T-helper 2 cell treated with Interferon-gamma antibody and Interleukin-4, amounts not matched to agents 100 ng/mL and 5 ng/mL, for 36 hours (primary cell): ENCODE measurements around the gene EMD. TPM values are rescaled to one million over a fixed set of nuclear protein-coding genes. Genes with fewer than 3 reads are reported as not detected.
"Not testable (repeated sequence)": the region's sequence is repeated elsewhere in the genome, so short reads cannot be mapped to it uniquely, and the experiment has no call there.

Experiments
- intact Hi-C: fragments of 100-400 bp; cut with micrococcal nuclease; formaldehyde crosslinking; loops from one replicate; pipeline ENCODE4 v1.15.1; 2023
- total RNA-seq: library from RNA; stranded (reverse); gene quantifications from 2 replicates; pipeline ENCODE4 v1.2.3, GENCODE V29; 2022

The EMD gene
- 56.4 and 61.3 TPM in 2 replicates for total RNA-seq

GRCh38 chrX:154378799-154379568, at the start of gene EMD:
TSS of gene EMD (plus strand) at chrX:154379295. CDS start at chrX:154379485, 190 bp downstream.
- intact Hi-C loops = loop anchor here (1.0 kb wide), 1 partner anchor 10 kb away; no protein-coding TSS in a partner anchor

DNA sequence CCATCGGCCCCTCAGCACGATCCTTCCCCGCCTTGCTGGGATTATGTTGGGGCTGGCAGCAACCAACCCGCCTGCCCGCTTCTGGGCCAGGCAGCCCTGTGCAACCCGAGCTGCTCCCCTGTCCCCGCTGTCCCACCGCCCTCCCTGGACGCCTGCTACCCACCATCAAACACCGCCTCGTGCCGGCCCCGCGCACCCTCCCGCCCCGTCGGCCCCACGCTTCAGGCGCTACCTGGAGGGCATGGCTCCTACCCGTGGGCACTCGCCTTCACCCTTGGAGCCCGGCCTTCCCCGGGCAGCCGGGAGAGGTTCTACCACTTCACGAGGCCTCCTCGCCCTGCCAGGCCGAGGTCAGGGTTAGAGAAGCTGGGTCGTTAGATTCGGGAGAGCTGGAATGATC, 46.5 kb upstream of the EMD start:
- intact Hi-C loops = no loop called here

GRCh38 chrX:154333116-154333515, 46.0 kb upstream of the EMD start:
- intact Hi-C loops = no loop called here

GRCh38 chrX:154333837-154334271, 45.2 kb upstream of the EMD start:
- intact Hi-C loops = no loop called here

DNA sequence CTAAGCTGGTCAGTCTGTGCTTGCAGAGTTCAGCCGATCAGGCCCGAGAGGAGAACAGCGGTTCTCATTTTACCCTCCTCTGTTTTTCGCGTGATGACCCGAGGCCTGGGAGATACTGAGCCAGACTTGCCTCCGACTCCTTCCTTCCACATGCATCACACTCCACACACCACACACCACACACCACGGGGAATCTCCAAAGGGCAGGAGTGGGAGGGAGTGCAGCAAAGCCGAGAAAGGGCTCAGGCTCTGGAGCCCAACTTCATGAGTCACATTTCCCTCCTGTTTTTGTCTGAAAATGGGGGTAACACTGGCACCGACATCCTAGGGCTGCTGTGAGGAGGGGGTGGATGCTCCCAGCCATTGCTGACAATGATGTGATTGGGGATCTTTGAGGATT, 44.6 kb upstream of the EMD start:
- intact Hi-C loops = no loop called here

DNA sequence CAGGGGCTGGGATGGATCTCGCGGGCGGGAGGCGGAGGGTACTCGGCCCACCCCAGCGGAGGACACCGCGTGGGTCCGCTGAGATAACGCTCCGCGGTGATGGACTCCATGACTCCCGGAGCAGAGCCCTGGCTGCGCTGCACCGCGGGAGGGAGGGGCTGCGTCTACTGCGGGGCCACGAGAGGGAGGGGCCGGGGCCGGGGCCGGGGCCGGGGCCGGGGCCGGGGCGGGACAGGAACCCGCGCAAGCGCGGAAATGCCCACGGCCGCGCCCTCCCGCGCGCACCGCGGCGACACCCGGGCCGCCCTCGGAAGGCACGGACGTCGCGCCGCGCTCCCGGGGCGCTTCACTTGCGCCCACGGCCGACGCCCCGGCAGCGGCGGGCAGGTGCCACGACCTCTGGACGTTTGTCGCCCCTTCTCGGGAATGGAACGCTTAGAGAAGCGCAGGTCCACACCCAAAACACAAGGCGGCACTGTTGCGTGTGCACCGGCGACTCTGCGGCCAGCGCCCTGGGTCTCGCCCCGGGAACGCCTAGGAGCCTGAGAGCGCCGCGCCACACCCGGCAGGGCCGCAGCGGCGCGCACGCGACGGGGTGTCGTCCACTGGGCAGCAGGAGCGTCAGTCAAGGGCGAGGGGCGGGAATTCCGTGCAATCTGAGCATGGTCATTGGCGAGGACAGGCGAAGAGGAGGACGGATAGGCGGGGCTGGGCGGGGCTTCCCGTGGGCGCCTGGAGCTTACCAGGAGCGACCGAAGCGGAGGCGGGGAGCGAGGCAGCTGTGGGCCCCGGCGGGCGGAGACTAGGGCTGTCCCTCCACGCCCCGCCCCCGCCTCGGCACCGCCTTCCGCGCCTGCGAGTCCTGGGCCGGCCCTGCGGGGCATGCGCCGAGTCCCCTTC, 37.4 kb upstream of the EMD start:
- intact Hi-C loops = not testable (repeated sequence)

GRCh38 chrX:154343063-154343462, 36.0 kb upstream of the EMD start:
- intact Hi-C loops = not testable (repeated sequence)

GRCh38 chrX:154343620-154344019, 35.5 kb upstream of the EMD start:
- intact Hi-C loops = not testable (repeated sequence)

- intact Hi-C loops = no loop called here
Observed at GRCh38 chrX:154348114-154348531, 31.0 kb upstream of the EMD start.

DNA sequence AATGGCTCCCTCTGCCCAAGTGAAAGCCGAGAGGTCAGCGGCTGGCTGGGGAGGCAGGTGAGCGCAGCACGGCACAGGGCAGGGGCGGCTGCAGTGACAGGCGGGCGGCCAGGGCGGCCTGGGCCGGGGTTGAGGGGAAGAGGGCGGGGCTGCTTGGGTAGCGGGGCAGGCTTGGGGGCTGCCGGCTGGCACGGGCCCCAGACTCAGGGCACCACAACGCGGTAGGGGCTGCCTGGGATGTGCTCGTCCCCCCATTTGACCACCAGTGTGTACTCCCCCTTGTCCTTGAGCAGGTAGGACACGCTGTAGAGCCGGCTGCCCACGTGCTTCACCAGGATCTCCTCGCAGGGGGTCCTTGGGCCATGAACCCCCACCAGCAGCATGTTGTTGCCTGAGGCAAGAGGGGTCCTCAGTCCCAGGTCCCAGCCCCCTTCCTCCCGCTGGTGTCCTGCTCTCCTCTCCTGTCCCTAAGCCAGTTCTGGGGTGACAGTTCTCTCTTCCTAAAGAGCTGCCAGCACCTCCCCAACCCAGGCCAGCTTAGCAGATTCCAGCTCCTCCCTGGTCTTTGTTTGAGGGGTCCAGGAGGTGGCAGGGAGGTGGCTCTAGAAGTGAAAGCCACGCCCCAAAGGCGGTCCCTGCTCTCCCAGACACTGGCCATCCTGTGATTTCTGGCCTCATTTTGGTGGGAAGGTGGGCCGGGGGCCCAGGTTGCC, 30.3 kb upstream of the EMD start:
- intact Hi-C loops = no loop called here

DNA sequence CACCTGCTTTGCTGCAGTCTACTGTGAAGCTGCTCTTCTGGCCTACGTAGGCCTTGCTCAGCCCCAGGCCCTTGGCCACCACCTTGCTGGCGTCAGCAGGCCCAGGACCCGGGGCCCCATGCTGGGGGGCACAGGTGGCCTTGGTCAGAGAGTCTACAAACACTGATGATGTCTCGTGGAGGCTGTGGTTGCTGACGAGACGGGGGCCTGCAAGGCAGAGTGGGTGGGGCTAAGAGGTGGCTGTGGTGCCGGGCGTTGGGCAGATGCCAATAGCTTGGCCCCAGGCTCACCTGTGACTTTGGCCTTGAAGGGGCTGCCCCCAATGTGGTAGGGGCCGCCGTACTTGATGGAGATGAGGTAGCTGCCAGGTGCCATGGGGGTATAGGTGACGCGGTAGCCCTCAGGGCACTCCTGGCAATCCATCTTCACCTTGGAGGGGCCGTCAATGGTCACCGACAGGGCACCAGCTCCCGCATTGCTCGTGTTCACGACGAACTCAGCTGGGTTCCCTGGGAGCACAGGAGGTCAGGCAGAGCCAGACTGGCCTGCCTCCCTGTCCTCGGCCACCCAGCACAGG, 29.6 kb upstream of the EMD start:
- intact Hi-C loops = no loop called here

DNA sequence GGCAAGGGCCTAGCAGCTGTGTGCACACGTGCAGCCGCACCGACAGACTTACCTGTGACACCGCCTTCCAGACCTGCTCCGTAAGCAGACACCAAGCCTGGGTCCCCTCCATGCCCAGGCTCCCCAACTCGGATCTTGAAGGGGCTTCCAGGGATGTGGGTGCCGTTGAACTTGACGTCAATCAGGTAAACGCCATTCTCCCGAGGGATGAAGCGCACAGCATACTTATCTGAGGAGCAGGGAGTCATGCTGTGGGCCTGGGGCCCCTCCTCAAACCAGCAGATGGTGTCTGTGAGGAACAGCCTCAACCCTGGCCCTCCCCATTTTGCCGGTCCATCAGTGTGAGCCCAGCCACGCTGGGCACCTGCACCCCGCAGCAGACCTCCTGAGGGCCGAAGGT, 29.1 kb upstream of the EMD start:
- intact Hi-C loops = no loop called here

DNA sequence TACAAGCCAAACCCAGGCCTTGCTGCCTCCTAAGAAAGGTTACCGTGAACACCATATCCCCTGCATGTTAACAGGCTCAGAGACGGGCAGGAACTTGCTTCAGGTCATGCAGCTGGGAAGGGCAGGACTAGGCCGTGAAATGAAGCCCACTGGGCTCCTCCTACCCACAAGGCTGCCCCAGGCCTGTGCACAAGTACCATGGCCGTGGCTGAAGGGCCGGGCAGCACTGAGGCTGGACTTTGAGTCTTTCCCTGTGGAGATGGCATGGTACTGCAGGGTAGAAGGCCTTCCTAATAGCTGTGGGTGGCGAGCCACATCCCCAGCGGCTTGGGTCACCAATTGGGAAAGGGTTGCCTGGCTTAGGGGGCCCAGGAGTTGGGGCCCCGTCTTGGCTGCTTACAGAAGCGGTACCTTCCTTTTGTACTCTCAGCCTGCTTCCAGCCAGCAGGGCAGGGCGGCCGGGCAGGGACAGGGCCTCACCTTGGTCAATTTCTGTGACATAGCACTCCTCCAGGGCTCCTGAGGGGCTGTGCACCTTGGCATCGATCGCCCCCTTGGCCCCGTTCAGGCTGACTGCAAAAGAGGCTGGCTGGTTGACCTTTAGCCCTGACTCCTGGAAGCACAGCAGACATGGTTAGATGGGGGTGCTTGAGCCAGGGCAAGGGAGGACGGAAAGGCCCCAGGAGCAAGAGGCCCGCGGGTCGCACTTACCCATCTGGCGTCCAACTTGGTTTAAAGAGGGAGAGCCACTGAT, 28.5 kb upstream of the EMD start:
- intact Hi-C loops = no loop called here

DNA sequence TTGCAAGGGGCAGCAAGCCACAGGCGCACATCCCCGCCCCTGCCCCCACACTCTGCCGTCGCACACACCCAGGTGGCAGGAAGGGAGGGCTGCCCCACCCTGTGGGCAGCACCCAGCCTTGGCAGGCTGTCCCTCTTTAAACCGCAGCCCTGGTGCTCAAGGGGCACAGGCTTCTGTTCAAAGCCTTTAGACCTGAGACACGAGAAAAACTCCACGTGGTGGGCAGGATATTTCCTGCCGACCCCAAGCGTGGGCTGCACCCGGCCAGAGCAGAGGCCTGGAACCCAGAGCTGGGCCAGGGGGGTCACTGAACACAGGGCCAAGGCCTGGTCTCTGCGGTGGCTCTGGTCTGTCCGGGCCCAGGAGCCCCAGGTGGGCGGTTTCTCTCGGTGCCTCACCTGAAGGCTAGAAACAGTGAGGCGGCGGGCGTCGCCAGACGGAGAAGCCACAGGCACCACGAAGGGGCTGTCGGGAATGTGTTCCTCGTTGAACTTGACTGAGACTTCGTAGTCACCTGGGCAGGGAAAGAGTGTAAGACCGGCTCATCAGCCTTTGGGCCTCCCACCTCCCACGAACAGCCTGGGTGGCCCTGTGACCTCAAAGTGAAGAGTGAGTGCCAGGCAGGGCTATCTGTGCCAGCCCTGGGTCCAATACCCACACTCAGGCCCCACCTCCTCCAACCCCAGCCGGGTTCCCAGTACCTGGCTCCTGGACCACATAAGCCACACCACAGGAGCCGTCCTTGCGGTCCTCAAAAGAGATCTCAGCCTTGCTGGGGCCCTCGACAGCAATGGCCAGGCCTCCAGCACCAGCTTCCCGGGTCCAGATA, 27.7 kb upstream of the EMD start:
- intact Hi-C loops = loop anchor here (1.0 kb wide), 1 partner anchor 18 kb away; no protein-coding TSS in a partner anchor

DNA sequence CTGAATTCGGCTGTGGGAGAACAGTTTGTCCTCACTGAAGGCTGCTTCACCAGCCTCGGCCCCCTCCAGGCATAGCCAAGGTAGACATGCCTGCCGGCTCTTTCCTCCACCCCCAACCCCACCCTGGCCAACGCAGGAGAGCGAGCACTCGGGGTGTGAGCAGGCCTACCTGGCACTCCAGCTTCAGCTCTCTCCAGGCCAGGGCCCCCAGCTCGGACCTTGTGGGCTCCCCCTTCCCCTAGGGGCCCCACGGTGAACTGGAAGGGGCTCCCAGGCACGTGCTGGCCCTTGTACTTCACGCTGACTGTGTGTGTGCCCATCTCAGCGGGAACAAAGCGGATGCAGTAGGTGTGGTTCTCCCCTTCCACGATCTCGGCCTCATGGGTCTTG, 27.1 kb upstream of the EMD start:
- intact Hi-C loops = loop anchor here (1.0 kb wide), 1 partner anchor 17 kb away; no protein-coding TSS in a partner anchor

DNA sequence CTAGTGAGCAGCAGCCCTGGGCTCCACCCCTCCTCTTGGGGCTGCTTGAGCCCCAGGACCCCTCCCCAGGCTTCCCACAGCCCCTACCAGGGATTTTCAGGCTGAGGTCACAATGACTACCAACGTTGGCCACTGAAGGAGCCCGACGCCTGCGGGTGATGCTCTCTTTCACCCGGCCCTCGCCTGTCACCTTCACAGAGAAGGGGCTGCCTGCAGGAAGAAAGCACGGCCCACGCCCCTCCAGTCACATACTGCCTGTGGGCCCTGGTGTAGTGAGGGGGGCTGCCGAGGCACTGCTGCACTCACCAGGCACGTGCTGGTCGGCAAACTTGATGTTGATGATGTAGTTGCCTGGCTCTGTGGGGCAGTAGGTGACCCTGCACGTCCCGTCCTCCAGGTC, 26.6 kb upstream of the EMD start:
- intact Hi-C loops = loop anchor here (1.0 kb wide), 1 partner anchor 17 kb away; no protein-coding TSS in a partner anchor

- intact Hi-C loops = no loop called here
Observed at GRCh38 chrX:154353172-154353843, 25.8 kb upstream of the EMD start.

- intact Hi-C loops = no loop called here
Observed at GRCh38 chrX:154354013-154354412, 25.1 kb upstream of the EMD start.

DNA sequence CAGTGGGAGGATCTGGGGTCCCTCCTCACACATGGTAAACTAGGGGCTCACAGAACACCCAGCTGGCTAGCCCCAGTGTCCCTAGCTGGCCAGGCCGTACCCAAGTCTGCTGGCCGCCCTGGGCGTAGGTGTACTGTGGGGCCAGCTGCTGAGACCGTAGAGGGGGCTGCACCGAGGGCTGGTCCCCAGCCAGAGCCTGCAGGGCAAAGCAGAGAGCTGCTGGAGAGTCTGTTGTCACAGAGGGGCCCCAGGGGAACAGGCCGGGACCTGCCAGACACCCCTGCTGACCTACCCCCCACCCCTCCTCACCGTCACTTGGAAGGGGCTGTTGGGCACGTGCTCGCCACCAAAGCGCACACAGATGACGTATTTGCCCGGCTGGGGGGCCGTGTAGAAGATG, 24.6 kb upstream of the EMD start:
- intact Hi-C loops = no loop called here
